Sigmoid colon (tissue), 3 donors: ENCODE results near the gene CYFIP2.
A peak's percentile ranks its signal among the peaks of the same experiment; 100 is the strongest.

Experiments used
- POLR2A ChIP-seq, 2 donors: fragments of 450-650 bp; IDR thresholded peaks; one replicate each; pipeline ENCODE4 v1.6.1; 2016; ENCODE audit warnings: antibody characterized with exemption in 2 of 2, mild to moderate bottlenecking in 2 of 2, moderate library complexity in 2 of 2
- TF ChIP-seq, protein P1 (sequence below), 4 experiments: fragments of 450-650 bp in 3 of 4; fragments of 200-600 bp in 1 of 4; IDR thresholded peaks; one replicate each; pipeline ENCODE4 v1.5.1; 2016 to 2019; ENCODE audit warnings: antibody characterized with exemption in 4 of 4, mild to moderate bottlenecking in 3 of 4, moderate library complexity in 2 of 4

DNA sequence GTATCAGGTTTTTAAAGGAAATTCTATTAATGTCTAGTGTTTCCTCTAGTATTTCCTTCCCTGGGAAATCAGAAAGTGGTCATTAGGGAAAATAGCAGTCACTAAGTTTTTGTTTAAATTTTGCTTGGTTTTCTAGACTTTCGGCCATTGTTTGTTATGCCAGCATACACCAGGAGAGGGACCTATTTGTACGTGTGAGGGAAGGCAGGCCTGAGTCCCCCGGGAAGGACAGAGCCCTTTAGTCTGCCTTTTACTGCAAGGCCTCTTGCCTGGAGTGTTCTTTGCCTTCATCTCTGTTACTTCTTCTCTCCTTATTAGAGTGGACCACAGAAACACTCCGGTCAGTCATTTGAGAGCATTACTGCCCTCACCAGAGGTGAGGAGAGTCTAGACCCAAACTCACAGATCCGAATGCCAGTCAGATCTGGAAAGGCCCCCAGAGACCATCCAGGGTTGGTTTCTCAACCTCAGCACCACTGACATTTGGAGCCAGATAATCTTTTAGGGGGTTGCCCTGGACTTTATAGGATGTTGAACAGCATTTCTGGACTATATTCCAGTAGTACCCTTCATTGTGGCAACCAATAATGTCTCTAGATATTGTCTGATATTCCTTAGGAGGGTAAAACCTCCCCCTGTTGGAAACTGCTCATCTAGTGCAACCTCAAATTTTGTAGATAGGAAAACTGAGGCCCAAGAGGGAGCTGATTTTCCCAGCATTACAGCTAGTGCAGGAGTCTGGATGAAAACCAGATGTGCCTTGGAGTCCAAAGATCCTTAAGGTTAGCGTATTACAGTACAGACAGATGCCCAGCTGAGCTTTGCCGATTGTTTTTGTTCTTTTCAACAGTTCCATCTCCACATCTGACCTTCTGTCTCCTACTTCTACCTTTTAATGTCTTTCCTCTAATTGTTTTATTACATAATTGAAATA is 101.1 kb downstream of the CYFIP2 start:
- no peak for TF ChIP-seq POLR2A (IDR thresholded peaks at IDR 0.05)
- TF ChIP-seq, protein P1, sequence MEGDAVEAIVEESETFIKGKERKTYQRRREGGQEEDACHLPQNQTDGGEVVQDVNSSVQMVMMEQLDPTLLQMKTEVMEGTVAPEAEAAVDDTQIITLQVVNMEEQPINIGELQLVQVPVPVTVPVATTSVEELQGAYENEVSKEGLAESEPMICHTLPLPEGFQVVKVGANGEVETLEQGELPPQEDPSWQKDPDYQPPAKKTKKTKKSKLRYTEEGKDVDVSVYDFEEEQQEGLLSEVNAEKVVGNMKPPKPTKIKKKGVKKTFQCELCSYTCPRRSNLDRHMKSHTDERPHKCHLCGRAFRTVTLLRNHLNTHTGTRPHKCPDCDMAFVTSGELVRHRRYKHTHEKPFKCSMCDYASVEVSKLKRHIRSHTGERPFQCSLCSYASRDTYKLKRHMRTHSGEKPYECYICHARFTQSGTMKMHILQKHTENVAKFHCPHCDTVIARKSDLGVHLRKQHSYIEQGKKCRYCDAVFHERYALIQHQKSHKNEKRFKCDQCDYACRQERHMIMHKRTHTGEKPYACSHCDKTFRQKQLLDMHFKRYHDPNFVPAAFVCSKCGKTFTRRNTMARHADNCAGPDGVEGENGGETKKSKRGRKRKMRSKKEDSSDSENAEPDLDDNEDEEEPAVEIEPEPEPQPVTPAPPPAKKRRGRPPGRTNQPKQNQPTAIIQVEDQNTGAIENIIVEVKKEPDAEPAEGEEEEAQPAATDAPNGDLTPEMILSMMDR (IDR thresholded peaks at IDR 0.05): peak; percentile 58 to 71 (median 66)
